ENCODE data around the gene HMHB1. TPM values are rescaled to one million over a fixed set of nuclear protein-coding genes. Genes with fewer than 3 reads are reported as not detected.

HMHB1 gene
- total RNA-seq, 5 donors from 2014 or later (not counting 1 experiment from before 2014, with no cell fraction given) = not detected

GRCh38 chr5:143796753-143797152 is 15.2 kb upstream of the HMHB1 start:
- H3K4me1 Mint-ChIP-seq = peaks cover 3 to 17% (median 10%) of the 10 kb centered on the region in 3 donors
- H3K27me3 Mint-ChIP-seq = peaks cover 3 to 4% of the 10 kb centered on the region in 2 donors
- Histone ChIP-seq H3K27me3 (replicated peaks in 1 of 2; ENCODE audit: control insufficient read depth in 2 of 2, extremely low read depth in 1 of 2, insufficient read depth in 2 of 2, low read length in 1 of 2) (no peaks in the 10 kb centered on the region), H3K4me1 (ENCODE audit: control insufficient read depth in 1 of 2, extremely low read depth in 1 of 2, insufficient read depth in 2 of 2, low read length in 2 of 2) (no peaks in the 10 kb centered on the region), H3K27ac (ENCODE audit: low read length) (no peak overlapping the region), H3K36me3 (ENCODE audit: control insufficient read depth in 2 of 2, extremely low read depth in 1 of 2, insufficient read depth in 1 of 2, low read length in 1 of 2) (no peaks in the 10 kb centered on the region), H3K9me3 (no peaks in the 10 kb centered on the region), H3K4me3 (ENCODE audit: control insufficient read depth in 1 of 2, extremely low read depth in 1 of 2, low read length in 1 of 2) (no peak overlapping the region)
- CTCF ChIA-PET = no interaction called here
- no peak for ATAC-seq (replicated peaks in 1 of 4)
- no peak for DNase-seq
- no peak overlapping the region for H3K27ac Mint-ChIP-seq
- 100% methylated on average over 4 of the region's 5 CpGs for WGBS (ENCODE audit: insufficient coverage)
- no peaks in the 10 kb centered on the region for H3K36me3 Mint-ChIP-seq
- H3K4me3 Mint-ChIP-seq = no peak overlapping the region
- H3K9me3 Mint-ChIP-seq = no peaks in the 10 kb centered on the region
- POLR2A ChIA-PET = no interaction called here

- WGBS (ENCODE audit: insufficient coverage) = 88% methylated on average over 1 of the region's 2 CpGs
- Mint-ChIP-seq H3K4me3 (no peak overlapping the region), H3K9me3 (no peaks in the 10 kb centered on the region), H3K27me3 (peaks cover 3 to 7% of the 10 kb centered on the region in 2 donors), H3K36me3 (no peaks in the 10 kb centered on the region), H3K27ac (no peak overlapping the region), H3K4me1 (peaks cover 0 to 8% (median 2%) of the 10 kb centered on the region in 3 donors)
- no peak for ATAC-seq (replicated peaks in 1 of 4)
- DNase-seq = no peak
- Histone ChIP-seq H3K36me3 (ENCODE audit: control insufficient read depth in 2 of 2, extremely low read depth in 1 of 2, insufficient read depth in 1 of 2, low read length in 1 of 2) (no peaks in the 10 kb centered on the region), H3K27me3 (replicated peaks in 1 of 2; ENCODE audit: control insufficient read depth in 2 of 2, extremely low read depth in 1 of 2, insufficient read depth in 2 of 2, low read length in 1 of 2) (no peaks in the 10 kb centered on the region), H3K4me3 (ENCODE audit: control insufficient read depth in 1 of 2, extremely low read depth in 1 of 2, low read length in 1 of 2) (no peak overlapping the region), H3K9me3 (no peaks in the 10 kb centered on the region), H3K4me1 (ENCODE audit: control insufficient read depth in 1 of 2, extremely low read depth in 1 of 2, insufficient read depth in 2 of 2, low read length in 2 of 2) (no peaks in the 10 kb centered on the region), H3K27ac (ENCODE audit: low read length) (no peak overlapping the region)
- ChIA-PET CTCF (no interaction called here), POLR2A (no interaction called here)
These were observed 11.2 kb upstream of the HMHB1 start for GRCh38 chr5:143800715-143801114.

GRCh38 chr5:143801252-143801939 is 10.6 kb upstream of the HMHB1 start:
- H3K27me3 Mint-ChIP-seq = peaks cover 3 to 7% of the 10 kb centered on the region in 2 donors
- Histone ChIP-seq H3K27ac (ENCODE audit: low read length) (no peak overlapping the region), H3K4me1 (ENCODE audit: control insufficient read depth in 1 of 2, extremely low read depth in 1 of 2, insufficient read depth in 2 of 2, low read length in 2 of 2) (no peaks in the 10 kb centered on the region), H3K4me3 (ENCODE audit: control insufficient read depth in 1 of 2, extremely low read depth in 1 of 2, low read length in 1 of 2) (no peak overlapping the region), H3K9me3 (no peaks in the 10 kb centered on the region), H3K36me3 (ENCODE audit: control insufficient read depth in 2 of 2, extremely low read depth in 1 of 2, insufficient read depth in 1 of 2, low read length in 1 of 2) (no peaks in the 10 kb centered on the region), H3K27me3 (replicated peaks in 1 of 2; ENCODE audit: control insufficient read depth in 2 of 2, extremely low read depth in 1 of 2, insufficient read depth in 2 of 2, low read length in 1 of 2) (no peaks in the 10 kb centered on the region)
- 96% methylated on average over 5 of the region's 6 CpGs for WGBS (ENCODE audit: insufficient coverage)
- ATAC-seq (replicated peaks in 1 of 4) = no peak
- no peak for DNase-seq
- no peaks in the 10 kb centered on the region for H3K36me3 Mint-ChIP-seq
- peaks cover 0 to 8% (median 2%) of the 10 kb centered on the region in 3 donors for H3K4me1 Mint-ChIP-seq
- ChIA-PET POLR2A (interaction anchor here in 1 of 2 donors (0.5 kb wide), 1 partner anchor 52 kb away, joined by 6 read pairs; no protein-coding TSS in a partner anchor), CTCF (interaction anchor here in 1 of 2 donors (1.0 kb wide), 1 partner anchor 24 kb away, joined by 3 read pairs; no protein-coding TSS in a partner anchor)
- H3K27ac Mint-ChIP-seq = no peak overlapping the region
- H3K4me3 Mint-ChIP-seq = no peak overlapping the region
- H3K9me3 Mint-ChIP-seq = no peaks in the 10 kb centered on the region

GRCh38 chr5:143805861-143806260 is 6.1 kb upstream of the HMHB1 start:
- Histone ChIP-seq H3K4me3 (ENCODE audit: control insufficient read depth in 1 of 2, extremely low read depth in 1 of 2, low read length in 1 of 2) (no peak overlapping the region), H3K4me1 (ENCODE audit: control insufficient read depth in 1 of 2, extremely low read depth in 1 of 2, insufficient read depth in 2 of 2, low read length in 2 of 2) (no peaks in the 10 kb centered on the region), H3K36me3 (ENCODE audit: control insufficient read depth in 2 of 2, extremely low read depth in 1 of 2, insufficient read depth in 1 of 2, low read length in 1 of 2) (no peaks in the 10 kb centered on the region), H3K27me3 (replicated peaks in 1 of 2; ENCODE audit: control insufficient read depth in 2 of 2, extremely low read depth in 1 of 2, insufficient read depth in 2 of 2, low read length in 1 of 2) (no peaks in the 10 kb centered on the region), H3K27ac (ENCODE audit: low read length) (no peak overlapping the region), H3K9me3 (no peaks in the 10 kb centered on the region)
- H3K36me3 Mint-ChIP-seq = no peaks in the 10 kb centered on the region
- no peaks in the 10 kb centered on the region for H3K9me3 Mint-ChIP-seq
- no CpG with 5 or more reads among the region's 2 CpGs for whole genome bisulfite sequencing (ENCODE audit: insufficient coverage)
- no peak for DNase-seq
- ATAC-seq (replicated peaks in 1 of 4) = no peak
- H3K27me3 Mint-ChIP-seq = peaks cover 4 to 5% of the 10 kb centered on the region in 2 donors
- ChIA-PET POLR2A (interaction anchor here in 1 of 2 donors (0.7 kb wide), 1 partner anchor 1085 kb away, joined by 3 read pairs; no protein-coding TSS in a partner anchor), CTCF (interaction anchor here in 1 of 2 donors (1.2 kb wide), 1 partner anchor 19 kb away, joined by 3 read pairs; no protein-coding TSS in a partner anchor)
- no peak overlapping the region for H3K4me3 Mint-ChIP-seq
- no peak overlapping the region for H3K27ac Mint-ChIP-seq
- peaks cover 0 to under 1% (median 0%) of the 10 kb centered on the region in 3 donors for H3K4me1 Mint-ChIP-seq

GRCh38 chr5:143806579-143806978 is 5.4 kb upstream of the HMHB1 start:
- Mint-ChIP-seq H3K27ac (no peak overlapping the region), H3K9me3 (no peaks in the 10 kb centered on the region), H3K4me1 (peaks cover under 1 to 7% (median 4%) of the 10 kb centered on the region in 3 donors), H3K27me3 (peaks cover 3% of the 10 kb centered on the region in 2 donors), H3K36me3 (no peaks in the 10 kb centered on the region), H3K4me3 (no peak overlapping the region)
- no peak for ATAC-seq (replicated peaks in 1 of 4)
- ChIA-PET CTCF (no interaction called here), POLR2A (no interaction called here)
- DNase-seq = no peak
- H3K9me3 ChIP-seq = no peaks in the 10 kb centered on the region
- H3K27me3 ChIP-seq (replicated peaks in 1 of 2; ENCODE audit: control insufficient read depth in 2 of 2, extremely low read depth in 1 of 2, insufficient read depth in 2 of 2, low read length in 1 of 2) = no peaks in the 10 kb centered on the region
- no peak overlapping the region for H3K4me3 ChIP-seq (ENCODE audit: control insufficient read depth in 1 of 2, extremely low read depth in 1 of 2, low read length in 1 of 2)
- no peak overlapping the region for H3K27ac ChIP-seq (ENCODE audit: low read length)
- no peaks in the 10 kb centered on the region for H3K36me3 ChIP-seq (ENCODE audit: control insufficient read depth in 2 of 2, extremely low read depth in 1 of 2, insufficient read depth in 1 of 2, low read length in 1 of 2)
- WGBS (ENCODE audit: insufficient coverage) = no CpG with 5 or more reads among the region's 2 CpGs
- H3K4me1 ChIP-seq (ENCODE audit: control insufficient read depth in 1 of 2, extremely low read depth in 1 of 2, insufficient read depth in 2 of 2, low read length in 2 of 2) = no peaks in the 10 kb centered on the region

- DNase-seq (no peak), ATAC-seq (replicated peaks in 1 of 4) (no peak)
- no peak overlapping the region for H3K27ac ChIP-seq (ENCODE audit: low read length)
- H3K9me3 ChIP-seq = no peaks in the 10 kb centered on the region
- WGBS (ENCODE audit: insufficient coverage) = 100% methylated on average over 1 of the region's 1 CpG
- no peaks in the 10 kb centered on the region for H3K27me3 ChIP-seq (replicated peaks in 1 of 2; ENCODE audit: control insufficient read depth in 2 of 2, extremely low read depth in 1 of 2, insufficient read depth in 2 of 2, low read length in 1 of 2)
- Mint-ChIP-seq H3K9me3 (no peaks in the 10 kb centered on the region), H3K27me3 (peaks cover 3% of the 10 kb centered on the region in 2 donors), H3K4me3 (no peak overlapping the region), H3K4me1 (peaks cover 9 to 15% (median 12%) of the 10 kb centered on the region in 3 donors), H3K27ac (no peak overlapping the region), H3K36me3 (no peaks in the 10 kb centered on the region)
- no peak overlapping the region for H3K4me3 ChIP-seq (ENCODE audit: control insufficient read depth in 1 of 2, extremely low read depth in 1 of 2, low read length in 1 of 2)
- H3K36me3 ChIP-seq (ENCODE audit: control insufficient read depth in 2 of 2, extremely low read depth in 1 of 2, insufficient read depth in 1 of 2, low read length in 1 of 2) = no peaks in the 10 kb centered on the region
- ChIA-PET CTCF (no interaction called here), POLR2A (no interaction called here)
- H3K4me1 ChIP-seq (ENCODE audit: control insufficient read depth in 1 of 2, extremely low read depth in 1 of 2, insufficient read depth in 2 of 2, low read length in 2 of 2) = peaks cover 0 to 6% of the 10 kb centered on the region in 2 experiments
These were observed 4.6 kb upstream of the HMHB1 start for GRCh38 chr5:143807401-143807800.

Measured in T-cell (primary cell).